ENCODE results near the gene SEC62.

SEC62 gene

DNA sequence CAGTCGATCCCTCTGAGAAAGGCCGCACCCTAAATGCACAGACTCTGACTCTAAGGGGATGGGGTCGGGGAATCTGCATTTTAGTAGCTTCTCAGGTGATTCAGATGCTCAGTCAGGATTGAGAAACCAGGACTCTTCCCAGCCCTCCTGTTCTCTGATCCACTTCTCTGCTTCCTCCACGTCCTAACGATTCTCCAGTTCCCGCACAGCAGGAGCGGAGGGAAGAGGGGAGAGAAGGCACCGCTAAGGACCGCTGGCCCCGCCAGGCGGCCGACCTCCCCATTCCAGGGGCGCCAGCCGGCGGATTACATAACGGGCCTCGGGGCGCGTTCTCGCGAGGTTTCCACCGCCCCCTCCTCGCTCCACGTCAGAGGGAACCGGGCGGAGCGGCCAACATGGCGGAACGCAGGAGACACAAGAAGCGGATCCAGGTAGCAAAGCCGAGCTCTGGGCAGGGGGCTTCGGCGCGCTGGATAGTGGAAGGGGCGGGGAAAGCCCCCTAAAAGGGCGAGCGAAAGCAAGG is at the start of gene SEC62:
TSS of gene SEC62 (plus strand) at position 380 of the 523 bp plus-strand sequence. CDS start at position 396, 16 bp downstream.
- peak; percentile 98 for DNase-seq (ENCODE audit: low spot score)

- DNase-seq (ENCODE audit: low spot score), result no peak
These were observed 43.4 kb upstream of the SEC62 start for GRCh38 chr3:169923189-169923588.

DNA sequence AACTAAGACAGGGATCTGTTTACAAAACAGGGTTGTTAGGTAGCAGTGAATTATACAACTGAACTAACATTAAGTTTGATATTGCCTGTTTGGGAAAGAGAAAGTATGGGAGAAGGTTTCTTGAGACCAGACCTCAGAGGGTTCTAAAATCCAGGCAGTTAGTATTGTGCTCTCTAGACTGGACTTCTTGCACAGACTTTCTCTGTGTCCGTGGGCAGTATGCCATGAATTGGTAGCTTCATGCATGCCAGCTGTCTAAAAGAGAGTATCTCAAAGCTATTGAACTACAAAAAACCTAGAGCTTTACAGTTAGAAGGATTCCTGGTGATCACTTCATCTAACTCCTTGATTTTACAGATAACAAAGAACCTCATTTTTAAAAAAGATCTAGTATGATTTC is 42.8 kb upstream of the SEC62 start:
- DNase-seq (ENCODE audit: low spot score), result no peak

GRCh38 chr3:169929830-169930519 is 36.6 kb upstream of the SEC62 start:
- no peak for DNase-seq (ENCODE audit: low spot score)

DNA sequence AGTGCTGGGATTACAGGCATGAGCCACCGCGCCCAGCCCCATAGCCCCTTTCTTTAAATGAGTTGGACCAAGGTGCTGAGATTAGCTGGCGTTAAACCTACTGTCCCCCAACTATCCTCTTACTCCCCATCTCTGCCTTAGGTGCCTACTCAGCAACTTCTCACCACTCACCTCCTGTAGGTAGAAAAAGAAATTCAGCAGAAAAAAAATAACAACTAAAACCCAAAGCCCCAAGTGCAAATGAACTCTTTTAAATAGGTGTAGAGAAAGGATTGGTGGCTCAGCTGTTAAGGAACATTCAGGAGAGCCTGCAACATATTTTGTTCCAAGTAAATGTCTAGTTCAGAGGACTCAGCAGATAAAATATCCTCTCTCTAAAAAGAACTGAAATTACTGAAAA is 35.8 kb upstream of the SEC62 start:
- DNase-seq (ENCODE audit: low spot score), result no peak

DNA sequence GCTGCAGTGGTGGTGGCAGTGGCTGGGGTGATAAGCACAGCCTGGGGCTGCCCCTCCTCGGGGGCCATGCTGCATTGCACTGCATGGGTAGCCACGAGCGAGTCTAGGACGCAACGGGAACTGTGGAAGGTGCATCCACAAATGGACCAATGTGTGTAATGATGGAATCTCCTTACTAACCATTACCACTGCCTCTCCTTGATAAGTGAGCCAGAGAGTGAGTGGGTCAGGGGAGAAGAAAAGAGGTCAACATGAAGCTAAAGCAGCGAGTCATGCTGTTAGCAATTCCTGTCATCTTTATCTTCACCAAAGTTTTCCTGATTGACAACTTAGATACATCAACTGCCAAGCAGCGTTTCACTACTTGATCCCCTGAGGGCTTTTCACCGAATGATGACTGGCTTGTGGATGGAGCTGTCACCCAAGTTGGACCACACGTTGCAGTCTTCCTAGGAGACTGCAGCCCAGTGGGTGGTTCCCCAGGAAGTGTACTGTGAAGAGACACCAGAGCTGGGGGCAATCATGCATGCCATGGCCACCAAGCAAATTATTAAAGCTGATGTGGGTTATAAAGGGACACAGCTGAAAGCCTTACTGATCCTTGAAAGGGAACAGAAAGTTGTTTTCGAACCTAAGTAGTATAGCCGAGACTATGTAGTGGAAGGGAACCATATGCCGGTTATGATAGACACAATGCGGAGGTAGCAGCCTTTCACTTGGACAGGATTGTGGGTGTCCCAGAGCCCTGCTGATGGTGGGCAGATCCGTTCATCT is 34.7 kb upstream of the SEC62 start:
- DNase-seq (ENCODE audit: low spot score), result no peak

DNA sequence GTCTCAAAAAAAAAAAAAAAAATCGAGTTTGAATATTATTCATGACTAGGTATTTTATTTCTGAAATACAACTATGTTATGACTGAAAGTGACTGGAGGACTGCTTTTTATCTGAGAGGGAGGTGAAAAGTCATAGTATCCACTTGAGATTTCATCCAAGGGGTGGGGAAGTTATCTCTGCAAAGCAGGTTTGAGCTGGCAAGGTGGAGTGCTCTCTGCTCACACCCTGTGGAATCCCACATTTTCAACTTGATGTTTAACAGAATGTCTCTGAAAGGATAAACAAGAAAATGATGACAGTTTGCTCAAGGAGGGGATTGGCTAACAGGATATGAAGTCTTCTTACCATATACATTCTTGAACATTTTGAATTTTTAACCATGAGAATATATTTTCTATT is 27.3 kb upstream of the SEC62 start:
- DNase-seq (ENCODE audit: low spot score), result no peak

GRCh38 chr3:169939751-169940150 is 26.9 kb upstream of the SEC62 start:
- no peak for DNase-seq (ENCODE audit: low spot score)

GRCh38 chr3:169940470-169941181 is 26.0 kb upstream of the SEC62 start:
- no peak for DNase-seq (ENCODE audit: low spot score)

GRCh38 chr3:169945313-169945712 is 21.3 kb upstream of the SEC62 start:
- no peak for DNase-seq (ENCODE audit: low spot score)

DNA sequence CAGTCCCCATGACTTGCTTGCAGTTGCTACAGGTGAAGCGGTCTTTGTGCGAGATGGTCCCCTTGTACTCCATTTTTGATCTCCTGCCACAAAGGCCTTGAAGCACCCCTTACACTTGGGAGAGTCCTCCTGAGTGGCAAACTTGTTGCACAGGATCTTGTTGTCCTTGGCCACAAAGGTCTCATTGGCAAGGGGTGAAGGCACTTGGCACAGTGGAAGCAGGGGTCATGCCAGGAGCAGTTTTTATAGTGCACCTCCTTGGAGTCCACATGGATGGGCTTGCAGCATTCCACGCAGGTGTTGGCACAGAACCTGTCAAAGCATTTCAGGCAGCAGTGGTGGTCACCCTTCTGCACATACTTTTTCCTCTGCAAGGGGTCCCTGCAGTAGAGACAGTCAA is 20.3 kb upstream of the SEC62 start:
- no peak for DNase-seq (ENCODE audit: low spot score)

GRCh38 chr3:169948559-169949448 is 17.8 kb upstream of the SEC62 start:
- no peak for DNase-seq (ENCODE audit: low spot score)

GRCh38 chr3:169952045-169952444 is 14.6 kb upstream of the SEC62 start:
- DNase-seq (ENCODE audit: low spot score), result no peak

- no peak for DNase-seq (ENCODE audit: low spot score)
These were observed 13.0 kb upstream of the SEC62 start for GRCh38 chr3:169953462-169954141.

- no peak for DNase-seq (ENCODE audit: low spot score)
These were observed 12.4 kb upstream of the SEC62 start for GRCh38 chr3:169954142-169954756.

GRCh38 chr3:169955406-169955805 is 11.2 kb upstream of the SEC62 start:
- DNase-seq (ENCODE audit: low spot score), result no peak

GRCh38 chr3:169964176-169964575 is 2.4 kb upstream of the SEC62 start:
- no peak for DNase-seq (ENCODE audit: low spot score)

DNA sequence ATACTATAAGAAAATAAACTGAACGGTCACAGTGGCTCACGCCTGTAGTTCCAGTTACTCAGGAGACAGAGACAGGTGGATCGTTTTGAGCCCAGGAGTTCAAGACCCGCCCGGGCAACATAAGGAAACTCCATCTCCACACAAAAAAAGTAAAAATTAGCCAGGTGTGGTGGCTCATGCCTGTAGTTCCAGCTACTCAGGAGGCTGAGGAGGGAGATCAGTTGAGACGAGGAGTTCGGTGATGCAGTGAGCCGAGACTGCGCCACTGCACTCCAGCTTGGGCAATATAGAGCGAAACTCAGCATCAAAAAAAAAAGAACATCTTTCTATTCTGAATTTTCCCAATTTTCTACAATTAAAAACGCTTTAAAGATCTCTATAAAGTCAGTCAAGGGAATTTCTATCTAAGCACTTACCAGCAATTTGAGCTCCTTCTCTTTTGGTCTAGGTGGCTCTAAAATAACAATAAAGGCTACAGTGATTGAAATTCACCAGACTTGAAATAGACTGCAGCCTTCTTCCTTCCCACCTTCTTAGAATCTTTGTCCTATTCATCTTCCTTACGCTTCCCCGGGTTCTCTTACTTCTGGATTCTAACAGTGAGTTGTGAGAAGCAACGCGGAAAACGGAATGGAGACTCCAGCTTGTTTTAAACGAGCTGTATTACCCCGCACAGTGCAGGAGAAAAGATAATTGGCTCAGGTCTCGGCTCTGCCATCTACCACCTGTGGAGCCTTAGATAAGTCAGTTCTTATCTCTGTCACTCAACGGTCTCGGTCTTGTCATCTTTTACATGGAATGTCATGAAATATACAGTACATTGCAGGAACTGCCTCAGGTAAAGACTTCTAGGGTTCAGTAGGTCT is 812 bp upstream of the SEC62 start:
- DNase-seq (ENCODE audit: low spot score), result peak; percentile 30
